ENCODE data around the gene FTCD.

- TF ChIP-seq CTCF (IDR thresholded peaks at IDR 0.05; ENCODE audit: low read length) (no peak), EZH2 (optimal IDR thresholded peaks at IDR 0.05; ENCODE audit: low read depth, low read length) (no peak), EZH2phosphoT487 (IDR thresholded peaks at IDR 0.05; ENCODE audit: low read length) (no peak)
Measured at GRCh38 chr21:46091631-46092025, 63.8 kb downstream of the FTCD start.

Measured in MM.1S (cell line).